ENCODE results near the gene C5orf15.
"Not testable (repeated sequence)": the region's sequence is repeated elsewhere in the genome, so short reads cannot be mapped to it uniquely, and the experiment has no call there.

Gene C5orf15

DNA sequence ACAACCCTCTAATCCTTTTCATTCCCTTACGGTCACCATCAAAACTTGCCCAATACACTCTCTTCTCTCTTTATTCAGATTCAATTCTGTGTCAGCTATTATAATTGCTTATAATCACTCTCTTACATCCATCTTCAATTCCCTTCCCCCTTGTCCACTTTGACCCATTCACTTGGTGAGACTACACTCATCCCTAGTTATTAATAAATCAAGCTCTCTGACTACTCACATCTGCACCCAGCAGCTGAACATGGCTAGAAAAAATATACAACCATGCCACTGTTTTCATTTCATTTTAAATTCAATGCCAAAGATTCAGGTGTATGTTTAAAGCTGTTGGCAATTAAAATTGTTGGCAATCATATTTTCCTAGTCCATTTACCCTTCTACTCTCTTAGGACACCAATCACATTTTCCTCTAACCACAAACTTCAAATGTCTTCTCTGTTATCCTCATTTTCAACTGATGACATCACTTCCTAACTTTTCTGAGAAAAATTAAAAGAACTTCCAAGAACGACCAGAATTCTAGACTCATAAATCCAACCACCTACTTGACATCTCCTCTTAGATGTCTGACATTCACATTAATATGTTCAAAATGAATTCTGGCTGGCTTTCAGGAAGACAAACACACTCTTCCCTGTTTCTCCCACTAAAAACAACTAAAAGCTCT lies 5.5 kb downstream of the C5orf15 start:
- TF ChIP-seq, protein P1, sequence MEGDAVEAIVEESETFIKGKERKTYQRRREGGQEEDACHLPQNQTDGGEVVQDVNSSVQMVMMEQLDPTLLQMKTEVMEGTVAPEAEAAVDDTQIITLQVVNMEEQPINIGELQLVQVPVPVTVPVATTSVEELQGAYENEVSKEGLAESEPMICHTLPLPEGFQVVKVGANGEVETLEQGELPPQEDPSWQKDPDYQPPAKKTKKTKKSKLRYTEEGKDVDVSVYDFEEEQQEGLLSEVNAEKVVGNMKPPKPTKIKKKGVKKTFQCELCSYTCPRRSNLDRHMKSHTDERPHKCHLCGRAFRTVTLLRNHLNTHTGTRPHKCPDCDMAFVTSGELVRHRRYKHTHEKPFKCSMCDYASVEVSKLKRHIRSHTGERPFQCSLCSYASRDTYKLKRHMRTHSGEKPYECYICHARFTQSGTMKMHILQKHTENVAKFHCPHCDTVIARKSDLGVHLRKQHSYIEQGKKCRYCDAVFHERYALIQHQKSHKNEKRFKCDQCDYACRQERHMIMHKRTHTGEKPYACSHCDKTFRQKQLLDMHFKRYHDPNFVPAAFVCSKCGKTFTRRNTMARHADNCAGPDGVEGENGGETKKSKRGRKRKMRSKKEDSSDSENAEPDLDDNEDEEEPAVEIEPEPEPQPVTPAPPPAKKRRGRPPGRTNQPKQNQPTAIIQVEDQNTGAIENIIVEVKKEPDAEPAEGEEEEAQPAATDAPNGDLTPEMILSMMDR (IDR thresholded peaks at IDR 0.05; ENCODE audit: control insufficient read depth, insufficient read depth, low read depth, low read length, missing control alignments), result no peak
- no peak for DNase-seq (ENCODE audit: low read depth)
- no peak overlapping the region for H3K4me3 ChIP-seq (ENCODE audit: control insufficient read depth, low read depth, low read length)

DNA sequence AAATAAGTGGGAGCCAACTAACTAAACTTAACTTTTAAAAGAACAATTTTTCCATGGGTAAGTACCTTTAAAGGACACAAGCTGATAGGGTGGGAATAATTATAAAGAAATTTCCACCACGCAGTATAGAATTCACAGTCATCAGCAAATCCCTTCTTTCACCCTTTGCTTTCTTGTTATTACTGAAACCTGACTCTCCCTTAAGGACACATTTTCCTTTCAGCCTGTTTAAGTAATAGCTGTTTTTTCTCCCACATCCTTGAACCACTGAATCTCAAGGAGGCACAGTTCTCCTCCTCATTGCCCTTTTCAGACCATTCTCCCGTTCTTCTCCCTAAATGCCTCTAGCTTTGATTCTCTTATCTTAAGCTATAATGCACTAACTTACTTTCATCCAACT lies 6.3 kb downstream of the C5orf15 start:
- no peak overlapping the region for H3K4me3 ChIP-seq (ENCODE audit: control insufficient read depth, low read depth, low read length)
- DNase-seq (ENCODE audit: low read depth), result no peak
- TF ChIP-seq, protein P1 (IDR thresholded peaks at IDR 0.05; ENCODE audit: control insufficient read depth, insufficient read depth, low read depth, low read length, missing control alignments), result no peak

DNA sequence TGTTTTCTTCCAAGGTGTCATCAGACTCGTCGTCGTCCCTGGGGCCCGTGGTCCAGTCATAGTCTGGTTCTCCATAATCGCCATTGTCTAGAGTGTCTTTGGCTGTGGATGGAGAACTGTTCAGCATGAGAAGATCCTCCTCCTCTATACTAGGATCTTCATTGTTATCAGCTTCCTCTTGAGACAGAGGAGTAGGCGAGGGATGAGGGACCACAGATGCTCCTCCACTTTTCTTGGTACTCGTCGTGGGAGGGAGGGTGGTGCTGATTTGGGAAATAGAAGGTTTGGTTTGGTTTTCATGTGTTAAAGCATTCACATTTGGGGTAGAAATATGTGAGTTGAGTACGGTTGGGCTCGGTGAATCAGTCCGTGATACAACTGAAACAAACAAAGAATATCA lies 8.8 kb downstream of the C5orf15 start:
- DNase-seq (ENCODE audit: low read depth), result no peak
- TF ChIP-seq, protein P1 (IDR thresholded peaks at IDR 0.05; ENCODE audit: control insufficient read depth, insufficient read depth, low read depth, low read length, missing control alignments), result no peak
- H3K4me3 ChIP-seq (ENCODE audit: control insufficient read depth, low read depth, low read length), result no peak overlapping the region

DNA sequence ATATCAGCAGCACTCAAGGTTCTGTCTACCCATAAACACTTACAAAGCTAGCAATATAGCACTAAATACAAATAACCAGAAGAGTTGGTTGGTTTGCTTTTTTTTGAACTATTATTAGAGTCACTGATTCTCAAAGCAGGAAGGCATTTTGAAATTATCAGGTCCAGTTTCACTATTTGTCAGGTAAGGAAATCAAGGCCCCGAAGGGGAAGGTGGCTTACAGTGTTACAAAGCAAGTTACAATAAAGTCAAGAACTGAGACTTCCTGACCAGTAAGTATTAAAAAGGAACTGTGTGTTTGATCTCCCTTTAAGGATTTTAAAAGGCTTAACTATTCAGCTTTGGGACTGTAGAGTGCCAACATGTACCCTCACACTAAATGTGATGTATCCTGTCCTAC lies 10.8 kb downstream of the C5orf15 start:
- H3K4me3 ChIP-seq (ENCODE audit: control insufficient read depth, low read depth, low read length), result no peak overlapping the region

DNA sequence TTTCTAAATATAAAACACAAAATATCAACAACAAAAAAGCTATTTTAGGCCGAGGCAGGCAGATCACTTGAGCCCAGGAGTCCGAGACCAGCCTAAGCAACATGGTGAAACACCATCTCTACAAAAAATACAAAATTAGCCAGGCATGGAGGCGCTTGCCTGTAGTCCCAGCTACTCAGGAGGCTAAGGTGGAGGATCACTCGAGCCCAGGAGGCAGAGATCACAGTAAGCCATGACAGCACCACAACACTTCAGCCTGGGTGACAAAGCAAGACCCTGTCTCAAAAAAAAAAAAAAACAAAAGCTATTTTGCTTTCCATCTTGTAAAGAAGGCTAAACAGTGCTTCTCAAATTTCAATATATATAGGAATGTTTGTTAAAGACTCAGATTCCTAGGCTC lies 11.3 kb downstream of the C5orf15 start:
- no peak overlapping the region for H3K4me3 ChIP-seq (ENCODE audit: control insufficient read depth, low read depth, low read length)
- no peak for DNase-seq (ENCODE audit: low read depth)
- TF ChIP-seq, protein P1 (IDR thresholded peaks at IDR 0.05; ENCODE audit: control insufficient read depth, insufficient read depth, low read depth, low read length, missing control alignments), result no peak

More for the DNA sequence above, 10.8 kb downstream of the C5orf15 start:
- DNase-seq (ENCODE audit: low read depth), result no peak
- TF ChIP-seq, protein P1 (IDR thresholded peaks at IDR 0.05; ENCODE audit: control insufficient read depth, insufficient read depth, low read depth, low read length, missing control alignments), result no peak

DNA sequence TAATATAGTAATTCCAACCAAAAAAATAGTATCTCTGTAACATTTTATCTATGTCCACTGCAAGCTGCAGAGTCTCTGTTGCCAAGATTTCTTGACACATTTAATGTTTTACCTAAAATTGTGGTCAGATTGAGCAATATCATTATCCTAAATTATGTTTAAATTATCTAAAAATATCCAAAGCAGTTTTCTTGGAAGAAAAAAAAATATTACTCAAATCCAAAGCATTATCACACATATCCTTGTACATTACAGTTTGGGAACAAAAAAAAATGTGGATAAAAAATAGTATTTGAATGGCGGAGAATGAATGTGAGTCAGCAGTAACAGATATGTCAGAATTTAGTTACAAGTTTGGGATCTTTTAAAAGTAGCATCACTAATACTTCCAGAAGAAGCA lies 12.2 kb downstream of the C5orf15 start:
- DNase-seq (ENCODE audit: low read depth); H3K4me3 ChIP-seq (ENCODE audit: control insufficient read depth, low read depth, low read length): not testable (repeated sequence)

DNA sequence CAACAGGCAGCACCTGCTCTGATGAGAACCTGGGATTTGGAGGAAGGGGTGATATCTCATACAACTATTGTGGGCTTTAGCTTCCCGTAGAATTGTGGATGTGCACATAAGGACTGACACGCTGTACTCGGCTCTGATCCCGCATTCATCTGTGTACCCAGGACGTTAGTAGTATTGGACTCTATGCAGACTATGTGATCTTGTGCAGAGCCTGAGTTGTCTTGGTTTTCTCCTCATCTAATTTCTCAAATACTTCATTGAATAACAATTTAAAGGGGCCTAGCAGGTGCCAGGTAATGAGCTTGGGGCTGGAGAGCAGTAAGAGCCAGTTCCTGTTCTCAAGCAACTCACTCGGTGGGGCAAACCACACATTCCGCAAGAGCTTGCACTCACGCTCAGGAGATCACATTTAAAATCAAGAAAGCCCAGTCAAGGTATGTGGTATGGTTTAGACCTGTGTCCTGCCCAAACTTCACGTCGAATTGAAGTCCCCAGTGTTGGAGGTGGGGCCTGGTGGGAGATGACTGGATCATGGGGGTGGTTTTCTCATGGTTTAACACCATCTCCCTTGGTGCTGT lies 14.8 kb downstream of the C5orf15 start:
- TF ChIP-seq, protein P1 (IDR thresholded peaks at IDR 0.05; ENCODE audit: control insufficient read depth, insufficient read depth, low read depth, low read length, missing control alignments), result no peak
- no peak overlapping the region for H3K4me3 ChIP-seq (ENCODE audit: control insufficient read depth, low read depth, low read length)
- no peak for DNase-seq (ENCODE audit: low read depth)

Data from AG09309 (cell line).